H1 (cell line): ENCODE measurements around the gene CKLF. TPM values are rescaled to one million over a fixed set of nuclear protein-coding genes. Genes with fewer than 3 reads are reported as not detected.

Source experiments
- CTCF ChIA-PET: fragments of 300-600 bp; sonication (Branson Sonifier 250); formaldehyde crosslinking; loops from one replicate; lab custom pipeline; 2021; ENCODE audit not compliant: partially characterized antibody; lab: Charles Lee
- POLR2A ChIA-PET: fragments of 300-600 bp; sonication (Branson Sonifier 250); formaldehyde crosslinking; loops from one replicate; lab custom pipeline; 2021; ENCODE audit warnings: inconsistent platforms; ENCODE audit not compliant: partially characterized antibody; lab: Charles Lee
- DNase-seq, 2 experiments: peaks; one replicate each; pipeline versions ENCODE4 v3.0.0 to v3.0.0-alpha.2; 2010 to 2022; ENCODE audit warnings: low spot score in 2 of 2, low read depth in 1 of 2, mixed read lengths in 1 of 2
- FAIRE-seq: peaks from 2 replicates; lab custom pipeline; 2011; peaks lifted over from hg19 to GRCh38; lab: Jason Lieb, UNC
- H2AFZ ChIP-seq: 2 replicates; pipeline ENCODE4 v1.8.1; 2012; ENCODE audit warnings: low read length, inconsistent platforms
- H2AK5ac ChIP-seq: 2 replicates; pipeline ENCODE4 v1.6.1; 2013; ENCODE audit warnings: low read depth, low read length
- H2BK120ac ChIP-seq: replicated peaks from 2 replicates; pipeline ENCODE3; 2013; ENCODE audit warnings: low read depth, low read length, inconsistent platforms
- H2BK12ac ChIP-seq: 2 replicates; pipeline ENCODE4 v1.6.1; 2013; ENCODE audit warnings: low read depth, low read length
- H2BK15ac ChIP-seq: 2 replicates; pipeline ENCODE4 v1.6.1; 2013; ENCODE audit warnings: low read length
- H2BK20ac ChIP-seq: 2 replicates; pipeline ENCODE4 v1.6.1; 2013; ENCODE audit warnings: low read length
- H2BK5ac ChIP-seq: 2 replicates; pipeline ENCODE4 v1.6.1; 2013; ENCODE audit warnings: low read depth, low read length
- H3K14ac ChIP-seq: 2 replicates; pipeline ENCODE4 v1.6.1; 2013; ENCODE audit warnings: inconsistent platforms; ENCODE audit not compliant: insufficient read length
- H3K18ac ChIP-seq: 2 replicates; pipeline ENCODE4 v1.6.1; 2013; ENCODE audit warnings: low read length; ENCODE audit errors: extremely low read depth
- H3K23ac ChIP-seq: 2 replicates; pipeline ENCODE4 v1.6.1; 2013; ENCODE audit warnings: inconsistent platforms; ENCODE audit not compliant: insufficient read length
- H3K23me2 ChIP-seq: 2 replicates; pipeline ENCODE4 v1.6.1; 2013; ENCODE audit warnings: low read depth, low read length
- H3K27ac ChIP-seq: 2 replicates; pipeline ENCODE4 v1.6.1; 2011; ENCODE audit warnings: low read depth, low read length, inconsistent platforms
- H3K27me3 ChIP-seq, 4 experiments: replicated peaks in 1 of 4; 1 replicate in 1 of 4; 2 replicates in 3 of 4; pipeline versions ENCODE4 v1.6.1 to v1.8.1; 2011 to 2013; ENCODE audit warnings: low read length in 3 of 4, mild to moderate bottlenecking in 3 of 4, inconsistent platforms in 2 of 4, mixed read lengths in 2 of 4, moderate library complexity in 1 of 4; ENCODE audit not compliant: control insufficient read depth in 3 of 4, insufficient read depth in 3 of 4; ENCODE audit errors: extremely low read depth in 1 of 4
- H3K36me3 ChIP-seq, 4 experiments: 2 replicates each; pipeline versions ENCODE4 v1.6.1 to v1.8.1; 2011 to 2013; ENCODE audit warnings: mild to moderate bottlenecking in 4 of 4, low read length in 3 of 4, moderate library complexity in 2 of 4, control low read depth in 1 of 4, inconsistent platforms in 1 of 4; ENCODE audit not compliant: insufficient read depth in 4 of 4, control insufficient read depth in 2 of 4
- H3K4ac ChIP-seq: replicated peaks from 2 replicates; pipeline ENCODE3; 2013; ENCODE audit warnings: low read length, low read depth, mixed read lengths, inconsistent platforms; ENCODE audit not compliant: insufficient read length
- H3K4me1 ChIP-seq, 4 experiments: replicated peaks in 1 of 4; 1 replicate in 1 of 4; 2 replicates in 3 of 4; pipeline versions ENCODE4 v1.6.1 to v1.8.1; 2011 to 2013; ENCODE audit warnings: low read length in 3 of 4, inconsistent platforms in 2 of 4, mixed read lengths in 1 of 4; ENCODE audit not compliant: insufficient read depth in 4 of 4, control insufficient read depth in 3 of 4
- H3K4me2 ChIP-seq, 2 experiments: 2 replicates each; pipeline versions ENCODE4 v1.6.1 to v1.8.1; 2011 to 2013; ENCODE audit warnings: low read depth in 2 of 2, low read length in 2 of 2, control low read depth in 1 of 2, inconsistent platforms in 1 of 2, mild to moderate bottlenecking in 1 of 2; ENCODE audit not compliant: insufficient read depth in 1 of 2
- H3K4me3 ChIP-seq, 4 experiments: fragments of 200-600, 300-600 bp in 1 of 4; sonication (generic), shearing (Covaris generic), sonication (Bioruptor Twin) in 1 of 4; 2 replicates each; pipeline versions ENCODE4 v1.5.1 to v1.8.1; 2011 to 2016; ENCODE audit warnings: low read length in 4 of 4, low read depth in 3 of 4, control low read depth in 2 of 4, inconsistent platforms in 2 of 4, mild to moderate bottlenecking in 2 of 4, mixed read lengths in 1 of 4, moderate library complexity in 1 of 4; ENCODE audit not compliant: insufficient read depth in 2 of 4; ENCODE audit errors: extremely low read depth in 1 of 4
- H3K56ac ChIP-seq: replicated peaks from 2 replicates; pipeline ENCODE3; 2013; ENCODE audit warnings: low read depth, mild to moderate bottlenecking, mixed read lengths, low read length, inconsistent platforms; ENCODE audit not compliant: insufficient read length
- H3K79me1 ChIP-seq: 2 replicates; pipeline ENCODE4 v1.6.1; 2013; ENCODE audit warnings: low read depth, low read length, control low read depth
- H3K79me2 ChIP-seq, 2 experiments: 2 replicates each; pipeline versions ENCODE4 v1.6.1 to v1.8.1; 2012 to 2013; ENCODE audit warnings: low read length in 2 of 2, mild to moderate bottlenecking in 2 of 2, inconsistent platforms in 1 of 2; ENCODE audit not compliant: insufficient read depth in 2 of 2, control insufficient read depth in 1 of 2
- H3K9ac ChIP-seq, 4 experiments: replicated peaks in 1 of 4; 1 replicate in 1 of 4; 2 replicates in 3 of 4; pipeline versions ENCODE4 v1.6.1 to v1.8.1; 2011 to 2013; ENCODE audit warnings: low read depth in 3 of 4, low read length in 3 of 4, control low read depth in 2 of 4, mild to moderate bottlenecking in 2 of 4, moderate library complexity in 2 of 4, inconsistent platforms in 1 of 4; ENCODE audit errors: extremely low read depth in 1 of 4
- H3K9me3 ChIP-seq, 2 experiments: 2 replicates each; pipeline versions ENCODE4 v1.6.1 to v1.8.1; 2012 to 2013; ENCODE audit warnings: mild to moderate bottlenecking in 2 of 2, moderate library complexity in 2 of 2, control low read depth in 1 of 2, inconsistent platforms in 1 of 2, low read depth in 1 of 2, low read length in 1 of 2, mixed read lengths in 1 of 2; ENCODE audit not compliant: insufficient read depth in 2 of 2
- H4K20me1 ChIP-seq, 2 experiments: replicated peaks in 1 of 2; 2 replicates each; pipeline versions ENCODE3 to v1.8.1; 2011 to 2013; ENCODE audit warnings: inconsistent platforms in 2 of 2, low read length in 2 of 2, mild to moderate bottlenecking in 1 of 2; ENCODE audit not compliant: insufficient read depth in 2 of 2, control insufficient read depth in 1 of 2
- H4K5ac ChIP-seq: 2 replicates; pipeline ENCODE4 v1.6.1; 2013; ENCODE audit warnings: low read length, low read depth, mixed read lengths, inconsistent platforms; ENCODE audit not compliant: insufficient read length
- H4K8ac ChIP-seq: 2 replicates; pipeline ENCODE4 v1.8.0; 2013; ENCODE audit warnings: mild to moderate bottlenecking, moderate library complexity, low read length, inconsistent platforms; ENCODE audit not compliant: insufficient read depth; ENCODE audit errors: extremely low read depth
- H4K91ac ChIP-seq: replicated peaks from 2 replicates; pipeline ENCODE3; 2013; ENCODE audit warnings: low read length, mixed read lengths, inconsistent platforms; ENCODE audit not compliant: insufficient read length
- EGR1 ChIP-seq: IDR thresholded peaks from 2 replicates; pipeline ENCODE4 v1.6.1; 2011; ENCODE audit warnings: low read depth, low read length, borderline replicate concordance
- MAFK ChIP-seq: IDR thresholded peaks from 2 replicates; pipeline ENCODE4 v1.6.1; 2012; ENCODE audit warnings: low read depth, mild to moderate bottlenecking, improper control_type of control experiment, low read length
- RFX5 ChIP-seq: IDR thresholded peaks from 2 replicates; pipeline ENCODE4 v1.6.1; 2011; ENCODE audit warnings: low read depth, low read length, improper control_type of control experiment, borderline replicate concordance
- RNF2 ChIP-seq: fragments of 200-900, 300-1000 bp; sonication (generic); IDR thresholded peaks from 2 replicates; pipeline ENCODE4 v1.7.1; 2016; ENCODE audit warnings: borderline replicate concordance, low read depth, mild to moderate bottlenecking, antibody characterized with exemption, low read length; ENCODE audit not compliant: poor library complexity, severe bottlenecking; ENCODE audit errors: missing control alignments
- SIN3A ChIP-seq, 2 experiments: IDR thresholded peaks in 1 of 2; conservative IDR thresholded peaks in 1 of 2; 2 replicates each; pipeline ENCODE4 v1.6.1; 2011 to 2012; ENCODE audit warnings: low read length in 2 of 2, improper control_type of control experiment in 1 of 2, low read depth in 1 of 2, mild to moderate bottlenecking in 1 of 2
- TAF7 ChIP-seq: optimal IDR thresholded peaks from 2 replicates; pipeline ENCODE3; 2011; ENCODE audit warnings: low read depth, mild to moderate bottlenecking, inconsistent platforms, low read length, moderate library complexity, borderline replicate concordance
- ZNF274 ChIP-seq: IDR thresholded peaks from 2 replicates; pipeline ENCODE4 v1.7.0; 2012; ENCODE audit warnings: low read length, borderline replicate concordance; ENCODE audit errors: extremely low read depth
- WGBS, 2 experiments: shearing (Covaris generic) in 1 of 2; methylation state at CpG; one replicate each; pipeline versions ENCODE4 v1.1.6 to v1.1.7; 2013 to 2015; ENCODE audit warnings: low lambda C conversion rate in 2 of 2, mixed read lengths in 2 of 2, inconsistent platforms in 1 of 2, low coverage in 1 of 2, missing lambda C conversion rate in 1 of 2; ENCODE audit not compliant: insufficient replicate concordance in 2 of 2, insufficient coverage in 1 of 2, insufficient read length in 1 of 2; ENCODE audit errors: extremely low coverage in 1 of 2, missing lambda C conversion rate in 1 of 2; 5-methylcytosine and 5-hydroxymethylcytosine counted together
- polyA plus RNA-seq, 7 experiments: library from polyadenylated mRNA; depleted of rRNA in 3 of 7; stranded (reverse) in 5 of 7; unstranded in 2 of 7; fragments of >200 nt in 5 of 7; fragments of 200-250 nt in 2 of 7; gene quantifications; 1 replicate in 5 of 7; 2 replicates in 1 of 7; 4 replicates in 1 of 7; pipeline versions ENCODE4 v1.2.1 to v1.2.3, GENCODE V29; 2011 to 2013; ENCODE audit warnings: missing spikeins in 2 of 7, mixed read lengths in 2 of 7
- total RNA-seq: library from RNA; stranded (reverse); fragmentation: NEBNext Ultra II Directional; extraction: Animal tissue kit (Norgen Biotek cat#: 25700); gene quantifications from 2 replicates; pipeline ENCODE4 v1.2.1, GENCODE V29; 2021

CKLF gene
- total and polyA plus RNA-seq, 2 of the 8 experiments (the other 6 are each of a cell fraction or from before 2014, with no cell fraction given) = 21.1 to 63.5 TPM

DNA sequence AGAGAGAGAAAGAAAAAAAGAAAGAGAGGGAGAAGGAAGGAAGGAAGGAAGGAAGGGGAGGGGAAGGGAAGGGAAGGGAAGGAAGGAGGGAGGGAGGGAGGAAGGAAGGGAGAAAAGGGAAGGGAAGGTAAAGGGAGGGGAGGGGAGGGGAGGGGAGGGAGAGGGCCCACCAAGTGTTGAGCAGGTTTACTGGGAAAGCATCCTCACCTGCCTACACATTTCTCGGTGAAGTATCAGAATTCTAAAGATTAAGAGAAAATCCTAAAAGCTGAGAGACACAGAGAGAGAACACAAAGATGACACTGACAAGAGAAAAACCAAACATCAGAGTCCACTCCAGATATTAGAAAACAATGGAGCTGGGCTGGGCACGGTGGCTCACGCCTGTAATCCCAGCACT is 39.9 kb downstream of the CKLF start:
- H3K4ac ChIP-seq = no peak overlapping the region
- POLR2A ChIA-PET = interaction anchor here (0.6 kb wide), 1 partner anchor 10 kb away, joined by 3 read pairs; no protein-coding TSS in a partner anchor
- WGBS, 2 experiments = 91% methylated on average over 3 of the region's 3 CpGs; no CpG with 5 or more reads in 1 of the 2 experiments
- no peak for TF ChIP-seq TAF7
- no peak for TF ChIP-seq MAFK
- no peak for TF ChIP-seq SIN3A (conservative IDR thresholded peaks at IDR 0.05 in 1 of 2, IDR thresholded peaks at IDR 0.05 in 1 of 2; ENCODE audit: low read depth in 1 of 2, low read length in 2 of 2)
- TF ChIP-seq EGR1 = no peak
- no peak for TF ChIP-seq ZNF274
- TF ChIP-seq RNF2 = no peak
- no peak for TF ChIP-seq RFX5

More for the DNA sequence above, 39.9 kb downstream of the CKLF start:
- Histone ChIP-seq H4K20me1 (no peaks in the 10 kb centered on the region), H4K5ac (no peak overlapping the region), H3K79me2 (no peaks in the 10 kb centered on the region), H2BK20ac (no peak overlapping the region), H3K23me2 (no peaks in the 10 kb centered on the region), H3K9ac (no peak overlapping the region), H4K91ac (no peak overlapping the region), H3K27me3 (no peaks in the 10 kb centered on the region), H3K79me1 (no peaks in the 10 kb centered on the region), H3K14ac (no peak overlapping the region), H2BK15ac (no peak overlapping the region), H3K27ac (no peak overlapping the region), H3K23ac (no peak overlapping the region), H2AK5ac (no peak overlapping the region), H2BK5ac (no peak overlapping the region), H3K18ac (no peak overlapping the region), H3K56ac (no peak overlapping the region), H2BK120ac (no peak overlapping the region), H2BK12ac (no peak overlapping the region), H3K36me3 (no peaks in the 10 kb centered on the region), H3K9me3 (no peaks in the 10 kb centered on the region), H3K4me3 (no peak overlapping the region), H2AFZ (no peak overlapping the region), H3K4me2 (no peak overlapping the region), H3K4me1 (no peaks in the 10 kb centered on the region), H4K8ac (no peak overlapping the region)
- DNase-seq = no peak
- CTCF ChIA-PET = interaction anchor here (0.6 to 0.7 kb wide), 2 partner anchors 84 to 137 kb away, joined by 3 read pairs; no protein-coding TSS in a partner anchor
- FAIRE-seq = no peak
